Glomerular visceral epithelial cell (primary cell): ENCODE results near the gene LCE3D.
A peak's percentile ranks its signal among the peaks of the same experiment; 100 is the strongest.
"Not testable (repeated sequence)": the region's sequence is repeated elsewhere in the genome, so short reads cannot be mapped to it uniquely, and the experiment has no call there.

Experiments used
- DNase-seq: peaks from one replicate; pipeline ENCODE4 v3.0.0-alpha.2; 2016; ENCODE audit errors: extremely low spot score

Gene LCE3D, protein sequence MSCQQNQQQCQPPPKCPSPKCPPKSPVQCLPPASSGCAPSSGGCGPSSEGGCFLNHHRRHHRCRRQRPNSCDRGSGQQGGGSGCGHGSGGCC

GRCh38 chr1:152580433-152580832 lies at the start of gene LCE3D:
TSS of gene LCE3D (minus strand) at chr1:152580516. CDS start at chr1:152579936, 580 bp downstream.
- no peak for DNase-seq

GRCh38 chr1:152626744-152627143 lies 46.4 kb upstream of the LCE3D start:
- no peak for DNase-seq

DNA sequence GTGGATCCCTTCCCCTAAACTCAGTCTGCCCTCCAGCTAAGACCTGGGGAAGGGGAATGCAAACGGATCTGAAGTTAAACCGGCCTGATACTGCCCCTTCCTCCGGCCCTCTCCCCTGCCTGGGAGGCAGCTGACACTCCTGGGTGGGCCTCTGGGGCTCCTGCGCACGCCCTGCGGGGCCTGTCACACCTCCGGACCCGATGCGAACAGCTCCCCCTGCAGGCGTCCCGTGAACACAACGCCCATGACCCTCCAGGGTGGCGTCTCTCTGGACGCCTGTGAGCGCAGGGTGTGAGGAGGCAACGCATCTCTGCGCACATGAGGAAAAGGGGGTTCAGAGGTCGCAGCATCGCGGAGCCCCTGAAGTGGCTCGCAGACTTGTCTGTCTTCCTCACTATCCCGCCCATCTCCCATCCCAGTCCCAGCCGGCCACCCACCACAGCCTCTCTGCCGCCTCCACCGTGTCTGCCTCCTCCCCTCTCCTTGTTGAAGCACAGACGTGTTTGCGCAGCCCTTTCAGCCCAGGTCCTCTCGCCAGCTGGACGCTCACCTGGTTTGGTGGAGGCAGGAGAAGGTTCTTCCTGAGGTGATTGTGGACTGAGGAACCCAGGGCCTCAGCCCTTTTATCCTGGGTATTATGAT lies 43.0 kb upstream of the LCE3D start:
- peak; percentile 0 for DNase-seq

GRCh38 chr1:152622803-152623202 lies 42.5 kb upstream of the LCE3D start, which contains the start of gene LCE3A:
TSS of gene LCE3A (minus strand) at chr1:152623103. CDS start at chr1:152623103, 0 bp downstream.
- peak; percentile 0 for DNase-seq

- DNase-seq: peak; percentile 0
These were observed 41.7 kb upstream of the LCE3D start for GRCh38 chr1:152621993-152622392.

DNA sequence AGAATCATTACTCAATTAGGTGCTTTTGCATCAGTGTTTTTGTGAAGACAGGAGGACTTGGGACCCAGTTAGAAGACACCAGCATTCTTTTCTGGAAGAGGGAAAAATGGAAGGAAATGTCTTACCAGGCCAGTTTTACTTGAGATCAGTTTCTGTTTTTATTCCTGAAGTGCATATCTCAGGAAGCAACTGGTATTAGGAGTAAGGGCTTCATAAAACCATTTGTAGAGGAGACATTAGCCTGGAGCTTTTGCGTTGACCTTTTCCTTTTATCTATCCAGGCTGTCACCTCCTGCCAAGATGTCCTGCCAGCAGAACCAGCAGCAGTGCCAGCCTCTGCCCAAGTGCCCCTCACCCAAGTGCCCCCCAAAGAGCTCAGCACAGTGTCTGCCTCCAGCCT lies 33.2 kb upstream of the LCE3D start, which contains the start of gene LCE3B:
Gene LCE3B (plus strand): TSS at position 301 of the 400 bp plus-strand sequence. CDS start 0 bp downstream, at position 301.
- no peak for DNase-seq

GRCh38 chr1:152599934-152600333 lies 19.6 kb upstream of the LCE3D start, which contains the start of gene LCE3C:
TSS of gene LCE3C (plus strand) at chr1:152600234. CDS start at chr1:152600732, 498 bp downstream.
- no peak for DNase-seq

DNA sequence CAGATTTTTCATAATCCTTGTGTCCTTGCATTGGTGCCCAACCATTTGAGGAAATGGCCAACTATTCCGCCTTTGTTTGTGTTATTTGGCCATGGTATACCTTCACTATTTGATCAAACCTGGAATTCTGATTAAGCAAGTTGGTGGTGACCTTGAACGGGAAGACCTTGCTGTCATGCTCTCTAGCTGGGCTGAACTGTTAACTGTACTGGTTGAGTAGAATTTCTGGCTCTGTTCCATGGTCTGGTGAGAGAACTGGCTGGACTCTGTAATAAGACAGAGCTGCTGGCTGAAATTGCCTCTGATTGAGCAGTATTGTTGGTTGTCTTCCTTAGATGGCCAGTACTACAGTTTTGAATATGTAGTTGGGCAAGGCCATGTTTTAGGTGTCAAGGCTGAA lies 16.7 kb upstream of the LCE3D start:
- no peak for DNase-seq

- no peak for DNase-seq
These were observed 5.3 kb upstream of the LCE3D start for GRCh38 chr1:152585586-152585985.

GRCh38 chr1:152582647-152583046 lies 2.3 kb upstream of the LCE3D start:
- no peak for DNase-seq

GRCh38 chr1:152579526-152579925 lies 790 bp downstream of the LCE3D start:
- DNase-seq: not testable (repeated sequence)

GRCh38 chr1:152577168-152577567 lies 3.1 kb downstream of the LCE3D start:
- DNase-seq: no peak

GRCh38 chr1:152566681-152567080 lies 13.6 kb downstream of the LCE3D start, which contains the start of gene LCE3E:
TSS of gene LCE3E (minus strand) at chr1:152566780. CDS start at chr1:152566208, 572 bp downstream.
- no peak for DNase-seq

- no peak for DNase-seq
These were observed 14.6 kb downstream of the LCE3D start for GRCh38 chr1:152565535-152566215.

DNA sequence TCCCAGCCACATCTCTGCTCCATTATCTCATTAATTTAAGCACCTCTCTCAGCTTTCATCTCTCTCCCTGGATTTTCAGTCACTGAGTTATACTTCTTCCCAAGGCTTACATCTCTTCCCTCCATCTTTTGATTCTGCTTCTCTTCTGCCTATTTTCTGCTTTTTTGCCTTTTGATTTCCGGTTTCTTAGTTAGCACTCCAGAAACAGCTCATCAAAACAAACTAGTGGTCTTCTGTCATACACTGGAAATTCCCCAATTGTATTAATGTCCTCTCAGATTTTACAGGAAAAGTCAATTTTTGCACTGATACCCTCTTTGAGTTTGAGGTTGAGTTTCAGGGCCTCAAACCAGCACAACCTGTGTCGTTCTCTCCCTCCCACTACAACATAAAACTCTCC lies 15.2 kb downstream of the LCE3D start:
- no peak for DNase-seq

GRCh38 chr1:152548358-152548757 lies 32.0 kb downstream of the LCE3D start:
- not testable (repeated sequence) for DNase-seq

DNA sequence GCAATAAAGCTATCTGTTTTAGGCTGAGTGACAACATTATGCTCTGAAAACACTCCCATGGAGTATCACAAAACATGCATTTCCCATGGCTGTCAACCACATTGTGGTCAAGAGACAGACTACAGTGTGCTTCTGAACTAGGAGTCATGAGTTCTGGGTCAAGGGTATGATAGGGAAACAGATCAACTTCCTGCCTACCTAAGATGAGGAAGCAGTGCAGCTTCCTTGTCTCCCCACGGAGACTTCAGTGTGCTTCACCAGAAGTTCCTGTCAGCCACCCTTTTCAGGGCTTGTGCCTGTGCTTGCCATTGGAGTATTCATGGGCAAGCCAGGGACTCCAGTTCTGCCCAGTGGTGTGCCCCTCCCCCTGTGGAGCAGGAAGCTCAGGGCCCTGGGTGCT lies 33.6 kb downstream of the LCE3D start:
- DNase-seq: no peak

- no peak for DNase-seq
These were observed 36.5 kb downstream of the LCE3D start for GRCh38 chr1:152543820-152544219.

DNA sequence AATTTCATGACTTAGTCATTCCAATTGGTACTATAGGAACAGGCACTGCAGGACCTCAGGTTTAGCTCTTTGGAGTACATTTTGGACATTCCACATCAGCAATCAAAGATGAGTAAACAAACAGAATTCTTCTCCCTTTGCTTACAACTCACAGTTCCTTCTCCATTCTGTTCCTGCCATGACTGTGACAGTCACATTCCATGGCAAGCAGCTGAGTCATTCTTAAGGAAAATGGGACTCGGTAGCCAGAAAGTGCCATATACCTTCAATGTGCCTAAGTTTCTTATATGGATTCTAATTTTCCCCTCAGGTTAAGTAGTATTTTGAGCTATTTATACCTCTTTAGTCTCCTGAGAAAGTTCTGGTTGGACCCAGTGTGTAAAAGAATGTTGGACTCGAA lies 40.4 kb downstream of the LCE3D start:
- no peak for DNase-seq

- no peak for DNase-seq
These were observed 42.8 kb downstream of the LCE3D start for GRCh38 chr1:152537496-152537895.

- no peak for DNase-seq
These were observed 44.5 kb downstream of the LCE3D start for GRCh38 chr1:152535774-152536173.

- peak; percentile 55 for DNase-seq
These were observed 46.9 kb downstream of the LCE3D start for GRCh38 chr1:152533327-152533938.
